ENCODE data around the gene NALF2.

DNA sequence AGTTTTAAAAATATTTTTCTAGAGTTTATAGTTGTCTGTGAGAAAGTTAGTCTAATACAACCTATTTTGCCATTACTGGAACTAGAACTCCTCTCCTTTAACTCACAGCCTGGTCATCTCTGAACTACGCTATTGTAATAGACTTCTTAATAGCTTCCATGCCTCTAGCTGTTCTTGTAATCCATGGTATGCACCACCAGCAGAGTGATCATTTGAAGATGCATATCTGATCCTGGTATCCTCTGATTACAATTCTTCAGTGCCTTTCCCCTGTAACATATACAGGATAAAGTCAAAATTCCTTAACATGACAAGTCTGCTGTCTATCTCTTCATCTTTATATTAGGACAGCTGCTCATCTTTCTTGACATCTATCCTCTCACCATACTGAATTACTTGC, 37.6 kb upstream of the NALF2 start:
- TF ChIP-seq, protein P1, sequence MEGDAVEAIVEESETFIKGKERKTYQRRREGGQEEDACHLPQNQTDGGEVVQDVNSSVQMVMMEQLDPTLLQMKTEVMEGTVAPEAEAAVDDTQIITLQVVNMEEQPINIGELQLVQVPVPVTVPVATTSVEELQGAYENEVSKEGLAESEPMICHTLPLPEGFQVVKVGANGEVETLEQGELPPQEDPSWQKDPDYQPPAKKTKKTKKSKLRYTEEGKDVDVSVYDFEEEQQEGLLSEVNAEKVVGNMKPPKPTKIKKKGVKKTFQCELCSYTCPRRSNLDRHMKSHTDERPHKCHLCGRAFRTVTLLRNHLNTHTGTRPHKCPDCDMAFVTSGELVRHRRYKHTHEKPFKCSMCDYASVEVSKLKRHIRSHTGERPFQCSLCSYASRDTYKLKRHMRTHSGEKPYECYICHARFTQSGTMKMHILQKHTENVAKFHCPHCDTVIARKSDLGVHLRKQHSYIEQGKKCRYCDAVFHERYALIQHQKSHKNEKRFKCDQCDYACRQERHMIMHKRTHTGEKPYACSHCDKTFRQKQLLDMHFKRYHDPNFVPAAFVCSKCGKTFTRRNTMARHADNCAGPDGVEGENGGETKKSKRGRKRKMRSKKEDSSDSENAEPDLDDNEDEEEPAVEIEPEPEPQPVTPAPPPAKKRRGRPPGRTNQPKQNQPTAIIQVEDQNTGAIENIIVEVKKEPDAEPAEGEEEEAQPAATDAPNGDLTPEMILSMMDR (IDR thresholded peaks at IDR 0.05): no peak
- no peak for TF ChIP-seq EZH2 (IDR thresholded peaks at IDR 0.05; ENCODE audit: borderline replicate concordance, insufficient read depth, low read depth, low read length, poor library complexity, severe bottlenecking)
